Fibroblast of lung (primary cell): ENCODE measurements around the gene TWF2. TPM values are rescaled to one million over a fixed set of nuclear protein-coding genes. Genes with fewer than 3 reads are reported as not detected.

ENCODE experiments used
- DNase-seq, 2 donors: peaks; one replicate each; pipeline versions ENCODE4 v3.0.0 to v3.0.0-alpha.2; 2010; ENCODE audit warnings: low read depth in 2 of 2
- H2AFZ ChIP-seq: 2 replicates; pipeline ENCODE4 v1.5.1; 2012; ENCODE audit warnings: low read length, control low read depth, inconsistent platforms
- H3K27ac ChIP-seq: 2 replicates; pipeline ENCODE4 v1.5.1; 2011; ENCODE audit warnings: low read length, control low read depth; ENCODE audit not compliant: insufficient read depth
- H3K27me3 ChIP-seq: 2 replicates; pipeline ENCODE4 v1.5.1; 2011; ENCODE audit warnings: mild to moderate bottlenecking, low read length; ENCODE audit not compliant: control insufficient read depth, insufficient read depth
- H3K36me3 ChIP-seq: 2 replicates; pipeline ENCODE4 v1.5.1; 2011; ENCODE audit warnings: low read length; ENCODE audit not compliant: control insufficient read depth, insufficient read depth
- H3K4me1 ChIP-seq: 2 replicates; pipeline ENCODE4 v1.5.1; 2011; ENCODE audit warnings: low read length; ENCODE audit not compliant: control insufficient read depth, insufficient read depth; ENCODE audit errors: extremely low read depth
- H3K4me2 ChIP-seq: 2 replicates; pipeline ENCODE4 v1.5.1; 2011; ENCODE audit warnings: low read length, control low read depth; ENCODE audit not compliant: insufficient read depth; ENCODE audit errors: extremely low read depth
- H3K4me3 ChIP-seq, 4 experiments: fragments of 200-600 bp in 1 of 4; sonication (generic) in 1 of 4; replicated peaks in 1 of 4; 2 replicates each; pipeline ENCODE4 v1.5.1; 2011 to 2016; ENCODE audit warnings: low read length in 4 of 4, low read depth in 3 of 4, mild to moderate bottlenecking in 3 of 4, control low read depth in 2 of 4, inconsistent platforms in 1 of 4, mixed read lengths in 1 of 4; ENCODE audit not compliant: insufficient read depth in 1 of 4; ENCODE audit errors: control extremely low read depth in 1 of 4
- H3K79me2 ChIP-seq: 2 replicates; pipeline ENCODE4 v1.5.1; 2012; ENCODE audit warnings: mild to moderate bottlenecking, low read length, inconsistent platforms; ENCODE audit not compliant: control insufficient read depth, insufficient read depth
- H3K9ac ChIP-seq: 2 replicates; pipeline ENCODE4 v1.5.1; 2011; ENCODE audit warnings: mild to moderate bottlenecking, low read length, control low read depth; ENCODE audit not compliant: insufficient read depth
- H3K9me3 ChIP-seq: 2 replicates; pipeline ENCODE4 v1.5.1; 2012; ENCODE audit warnings: low read depth, low read length; ENCODE audit not compliant: control insufficient read depth, insufficient read depth
- H4K20me1 ChIP-seq: 2 replicates; pipeline ENCODE4 v1.5.1; 2011; ENCODE audit warnings: low read length; ENCODE audit not compliant: control insufficient read depth, insufficient read depth; ENCODE audit errors: extremely low read depth
- EZH2 ChIP-seq: IDR thresholded peaks from 2 replicates; pipeline ENCODE4 v1.5.1; 2012; ENCODE audit warnings: low read length, control low read depth, mild to moderate bottlenecking; ENCODE audit errors: missing control alignments
- polyA plus RNA-seq, 2 donors: library from polyadenylated mRNA; depleted of rRNA in 1 of 2; stranded (reverse) in 1 of 2; unstranded in 1 of 2; fragments of >200 nt; gene quantifications; 2 replicates each; pipeline ENCODE4 v1.2.1, GENCODE V29; 2011 to 2012; ENCODE audit warnings: missing spikeins in 1 of 2
- total RNA-seq: library from RNA; depleted of rRNA; stranded (reverse); fragments of >200 nt; gene quantifications from 2 replicates; pipeline ENCODE4 v1.2.1, GENCODE V29; 2014
- TF ChIP-seq, protein P1 (sequence below), 2 donors: IDR thresholded peaks in 1 of 2; conservative IDR thresholded peaks in 1 of 2; 1 replicate in 1 of 2; 2 replicates in 1 of 2; pipeline ENCODE4 v1.5.1; 2011 to 2012; ENCODE audit warnings: low read length in 2 of 2, control low read depth in 1 of 2, inconsistent platforms in 1 of 2, low read depth in 1 of 2, mild to moderate bottlenecking in 1 of 2

The TWF2 gene
- total and polyA plus RNA-seq, 2 donors (not counting 1 experiment from before 2014, with no cell fraction given), result 67.2 to 69.9 TPM

DNA sequence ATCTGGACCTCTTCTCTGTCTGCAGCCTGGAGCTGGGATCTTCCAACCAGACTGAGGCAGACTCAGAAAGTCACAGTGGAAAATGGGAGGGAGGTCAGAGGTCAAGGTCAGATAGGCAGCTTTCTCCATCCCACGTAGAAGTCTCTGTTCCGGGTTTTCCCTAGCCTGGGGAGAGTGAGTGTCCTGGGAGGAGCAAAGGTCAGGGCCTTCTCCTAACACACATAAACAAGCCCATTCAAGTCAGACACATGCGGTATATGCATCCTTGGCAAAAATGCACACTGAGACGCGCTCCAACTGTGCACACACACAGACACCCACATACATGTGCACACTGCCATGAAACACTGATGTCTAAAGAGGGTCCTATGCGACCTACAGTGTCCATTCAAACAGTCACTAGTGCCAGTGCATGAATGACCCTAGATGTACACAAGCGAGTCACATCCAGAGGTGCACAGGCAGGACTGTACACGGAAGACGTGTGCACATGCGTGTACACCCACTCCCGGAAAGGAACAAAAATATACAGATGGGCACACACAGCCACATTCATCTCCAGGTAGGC lies 681 bp downstream of the TWF2 start:
- peak overlapping the region; percentile 83 for H3K27ac ChIP-seq
- no peaks in the 10 kb centered on the region for H3K9me3 ChIP-seq
- H2AFZ ChIP-seq, result peak overlapping the region; percentile 15
- H4K20me1 ChIP-seq, result no peaks in the 10 kb centered on the region
- peaks cover 5% of the 10 kb centered on the region for H3K36me3 ChIP-seq
- no peaks in the 10 kb centered on the region for H3K27me3 ChIP-seq
- H3K4me3 ChIP-seq, result peak overlapping the region; percentile 81 to 98 (median 86)
- H3K4me2 ChIP-seq, result peak overlapping the region; percentile 84
- H3K9ac ChIP-seq, result peak overlapping the region; percentile 83
- peaks cover 23% of the 10 kb centered on the region for H3K79me2 ChIP-seq
- TF ChIP-seq, protein P1, sequence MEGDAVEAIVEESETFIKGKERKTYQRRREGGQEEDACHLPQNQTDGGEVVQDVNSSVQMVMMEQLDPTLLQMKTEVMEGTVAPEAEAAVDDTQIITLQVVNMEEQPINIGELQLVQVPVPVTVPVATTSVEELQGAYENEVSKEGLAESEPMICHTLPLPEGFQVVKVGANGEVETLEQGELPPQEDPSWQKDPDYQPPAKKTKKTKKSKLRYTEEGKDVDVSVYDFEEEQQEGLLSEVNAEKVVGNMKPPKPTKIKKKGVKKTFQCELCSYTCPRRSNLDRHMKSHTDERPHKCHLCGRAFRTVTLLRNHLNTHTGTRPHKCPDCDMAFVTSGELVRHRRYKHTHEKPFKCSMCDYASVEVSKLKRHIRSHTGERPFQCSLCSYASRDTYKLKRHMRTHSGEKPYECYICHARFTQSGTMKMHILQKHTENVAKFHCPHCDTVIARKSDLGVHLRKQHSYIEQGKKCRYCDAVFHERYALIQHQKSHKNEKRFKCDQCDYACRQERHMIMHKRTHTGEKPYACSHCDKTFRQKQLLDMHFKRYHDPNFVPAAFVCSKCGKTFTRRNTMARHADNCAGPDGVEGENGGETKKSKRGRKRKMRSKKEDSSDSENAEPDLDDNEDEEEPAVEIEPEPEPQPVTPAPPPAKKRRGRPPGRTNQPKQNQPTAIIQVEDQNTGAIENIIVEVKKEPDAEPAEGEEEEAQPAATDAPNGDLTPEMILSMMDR (conservative IDR thresholded peaks at IDR 0.05 in 1 of 2, IDR thresholded peaks at IDR 0.05 in 1 of 2; ENCODE audit: low read depth in 1 of 2, low read length in 2 of 2), result no peak
- no peak for TF ChIP-seq EZH2
- H3K4me1 ChIP-seq, result peaks cover 27% of the 10 kb centered on the region
- peak in 1 of 2 donors; percentile 20 for DNase-seq

DNA sequence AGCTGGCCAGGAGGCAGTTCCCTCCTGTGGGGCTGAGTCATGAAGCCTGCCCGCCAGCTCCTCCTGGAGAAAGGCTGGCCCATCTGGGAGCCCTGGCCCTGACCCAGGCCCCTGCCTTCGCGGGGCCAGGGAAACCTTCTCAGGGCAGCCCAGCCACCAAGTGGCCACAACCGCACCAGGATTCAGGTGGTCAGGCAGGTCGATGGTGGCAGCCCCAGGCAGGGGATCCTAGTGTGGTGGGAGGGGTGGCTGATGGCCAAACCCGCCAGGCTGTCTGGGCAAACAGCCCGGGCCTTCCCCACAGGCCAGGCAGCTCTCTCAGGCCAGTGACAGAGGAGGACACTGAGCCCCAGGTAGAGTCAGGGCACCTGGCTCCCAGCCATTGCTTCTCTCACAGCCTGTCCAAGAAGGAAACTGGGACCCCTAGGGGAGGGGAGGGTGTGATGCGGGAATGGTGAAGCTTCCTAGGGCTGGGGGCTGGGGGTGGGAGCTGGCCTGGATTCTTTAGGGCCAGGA lies 1.2 kb downstream of the TWF2 start:
- DNase-seq, result peak; percentile 85 to 91
- H3K27ac ChIP-seq, result peak overlapping the region; percentile 67
- no peak overlapping the region for H2AFZ ChIP-seq
- peak overlapping the region; percentile 84 for H3K4me2 ChIP-seq
- H3K4me1 ChIP-seq, result peaks cover 27% of the 10 kb centered on the region
- peaks cover 23% of the 10 kb centered on the region for H3K79me2 ChIP-seq
- no peaks in the 10 kb centered on the region for H4K20me1 ChIP-seq
- H3K27me3 ChIP-seq, result no peaks in the 10 kb centered on the region
- no peaks in the 10 kb centered on the region for H3K9me3 ChIP-seq
- H3K36me3 ChIP-seq, result peaks cover 10% of the 10 kb centered on the region
- H3K9ac ChIP-seq, result peak overlapping the region; percentile 33
- TF ChIP-seq EZH2, result no peak
- TF ChIP-seq, protein P1 (conservative IDR thresholded peaks at IDR 0.05 in 1 of 2, IDR thresholded peaks at IDR 0.05 in 1 of 2; ENCODE audit: low read depth in 1 of 2, low read length in 2 of 2), result no peak
- peak overlapping the region; percentile 81 to 98 (median 86) for H3K4me3 ChIP-seq

DNA sequence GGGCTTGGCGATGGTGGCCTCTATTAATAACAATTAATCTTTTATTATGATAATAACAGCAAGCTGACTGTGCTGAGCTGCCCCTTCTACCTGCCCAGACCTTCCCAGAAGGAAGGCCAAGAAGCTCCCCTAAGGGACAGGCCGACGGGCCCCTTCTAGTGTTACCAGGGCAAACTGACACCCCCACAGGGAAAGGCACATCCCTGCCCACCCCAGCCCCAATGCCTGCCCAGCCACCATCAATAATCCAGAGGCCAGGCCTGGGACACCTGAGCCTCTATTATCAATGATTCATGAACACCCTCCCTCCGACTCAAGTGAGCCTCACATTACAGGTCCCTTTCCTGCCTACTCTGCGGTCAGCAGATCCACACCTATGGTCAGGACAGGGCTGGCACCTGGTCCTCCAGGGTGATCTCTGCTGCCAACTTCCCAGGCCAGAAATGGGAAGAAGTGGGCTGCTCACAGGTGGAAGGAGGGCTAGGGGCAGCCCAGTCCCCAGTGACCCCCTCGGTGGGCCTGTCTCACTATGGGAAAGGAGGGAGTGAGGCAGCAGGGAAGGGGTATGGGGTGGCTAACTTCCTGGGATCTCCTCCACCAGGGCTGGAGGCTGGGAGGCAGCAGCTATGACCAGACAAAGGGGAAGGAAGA lies 1.8 kb downstream of the TWF2 start:
- Histone ChIP-seq H3K4me3 (peak overlapping the region; percentile 1 to 90 (median 18)), H3K27me3 (no peaks in the 10 kb centered on the region), H3K9me3 (no peaks in the 10 kb centered on the region), H4K20me1 (no peaks in the 10 kb centered on the region), H3K36me3 (peaks cover 12% of the 10 kb centered on the region), H2AFZ (no peak overlapping the region), H3K79me2 (peaks cover 23% of the 10 kb centered on the region), H3K4me2 (peak overlapping the region; percentile 33), H3K27ac (peak overlapping the region; percentile 67), H3K4me1 (peaks cover 27% of the 10 kb centered on the region), H3K9ac (peak overlapping the region; percentile 56)
- DNase-seq, result no peak
- TF ChIP-seq EZH2, result no peak
- TF ChIP-seq, protein P1 (conservative IDR thresholded peaks at IDR 0.05 in 1 of 2, IDR thresholded peaks at IDR 0.05 in 1 of 2; ENCODE audit: low read depth in 1 of 2, low read length in 2 of 2), result no peak
